VCaP (cell line): Measurements from ENCODE around the gene PPARD.

Source experiments
- H3K27ac ChIP-seq: fragments of 450-650 bp; 2 replicates; pipeline ENCODE4 v1.5.1; 2017
- CTCF ChIP-seq: fragments of 450-650 bp; conservative IDR thresholded peaks from 2 replicates; pipeline ENCODE4 v1.5.1; 2017; ENCODE audit warnings: mild to moderate bottlenecking, moderate library complexity

The PPARD gene

GRCh38 chr6:35342258-35343091 is at the start of gene PPARD:
PPARD (plus strand) TSS chr6:35342558; CDS start chr6:35411088, 68,530 bp downstream.
- peak; percentile 98 for TF ChIP-seq CTCF
- H3K27ac ChIP-seq: peak within 1 kb of the TSS; percentile 70; the same call in 1 of the 2 replicates

- no peak overlapping the region for H3K27ac ChIP-seq
- no peak for TF ChIP-seq CTCF
These were observed 48.7 kb upstream of the PPARD start for GRCh38 chr6:35293681-35294080.

GRCh38 chr6:35294308-35294945 is 47.9 kb upstream of the PPARD start:
- no peak overlapping the region for H3K27ac ChIP-seq
- peak; percentile 88 for TF ChIP-seq CTCF

GRCh38 chr6:35295036-35295435 is 47.3 kb upstream of the PPARD start:
- TF ChIP-seq CTCF: no peak
- H3K27ac ChIP-seq: no peak overlapping the region

GRCh38 chr6:35295521-35296315 is 46.6 kb upstream of the PPARD start:
- no peak overlapping the region for H3K27ac ChIP-seq
- TF ChIP-seq CTCF: no peak

- TF ChIP-seq CTCF: no peak
- peak overlapping the region; percentile 62; the same call in 1 of the 2 replicates for H3K27ac ChIP-seq
These were observed 45.3 kb upstream of the PPARD start for GRCh38 chr6:35296931-35297600.
